Measurements from ENCODE around the gene PRM1. TPM values are rescaled to one million over a fixed set of nuclear protein-coding genes. Genes with fewer than 3 reads are reported as not detected.

The PRM1 gene
- total RNA-seq, 4 donors from 2014 or later: not detected

DNA sequence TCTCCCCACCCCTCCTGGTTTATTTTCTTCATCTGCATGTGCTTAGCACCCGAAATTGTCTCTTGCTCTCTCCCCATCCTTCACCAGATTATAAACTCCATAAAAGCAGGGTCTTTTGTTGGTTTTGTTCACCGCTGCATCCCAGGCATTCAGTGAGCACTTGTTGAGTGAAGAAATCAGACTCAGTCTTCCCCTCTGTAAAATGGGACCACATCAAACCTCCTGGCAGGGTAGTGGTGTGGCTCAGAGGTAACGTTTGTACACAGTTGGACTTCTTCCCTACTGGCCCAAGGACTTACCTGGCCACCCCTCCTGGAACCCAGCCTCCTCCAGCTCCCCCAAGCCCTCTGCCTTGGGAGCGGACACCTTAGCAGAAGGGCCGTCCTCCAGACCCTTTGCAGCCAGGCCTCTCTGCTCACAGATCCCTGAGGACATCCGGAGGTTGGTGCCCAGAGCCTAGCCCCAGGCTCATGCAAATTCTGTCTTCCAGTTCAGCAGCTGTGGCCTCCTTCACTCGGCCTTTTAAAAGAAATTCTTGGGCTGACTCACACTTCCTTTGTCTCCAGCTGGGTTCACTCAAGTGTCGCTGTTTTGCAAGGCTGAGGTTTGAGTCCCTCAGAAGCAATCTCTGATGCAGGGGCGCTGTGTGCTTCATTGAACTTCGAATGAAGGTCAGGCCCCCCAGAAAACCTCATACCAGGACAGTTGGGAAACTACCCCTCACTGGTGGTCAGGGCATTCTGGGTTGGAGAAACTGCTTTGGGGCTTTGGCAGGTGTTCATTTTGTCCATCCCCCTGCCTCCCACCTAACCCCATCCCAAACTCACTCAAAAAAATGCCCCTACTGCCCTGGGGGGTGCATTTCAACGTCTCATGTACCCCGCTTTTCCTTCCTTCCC is 47.3 kb upstream of the PRM1 start:
- peak; percentile 80 to 91 for DNase-seq
- H3K9me3 ChIP-seq: no peaks in the 10 kb centered on the region
- H3K4me3 ChIP-seq: no peak overlapping the region
- H3K36me3 ChIP-seq: no peaks in the 10 kb centered on the region
- H3K27ac ChIP-seq: peak overlapping the region; percentile 53 to 64
- H3K27me3 ChIP-seq: no peaks in the 10 kb centered on the region
- peaks cover 0 to 7% of the 10 kb centered on the region in 2 donors for H3K4me1 ChIP-seq
- intact Hi-C loops (cut with DNase I; ENCODE audit: low total_unique reads): no loop called here
- no peak for TF ChIP-seq POLR2A (IDR thresholded peaks at IDR 0.05)
- TF ChIP-seq, protein P1, sequence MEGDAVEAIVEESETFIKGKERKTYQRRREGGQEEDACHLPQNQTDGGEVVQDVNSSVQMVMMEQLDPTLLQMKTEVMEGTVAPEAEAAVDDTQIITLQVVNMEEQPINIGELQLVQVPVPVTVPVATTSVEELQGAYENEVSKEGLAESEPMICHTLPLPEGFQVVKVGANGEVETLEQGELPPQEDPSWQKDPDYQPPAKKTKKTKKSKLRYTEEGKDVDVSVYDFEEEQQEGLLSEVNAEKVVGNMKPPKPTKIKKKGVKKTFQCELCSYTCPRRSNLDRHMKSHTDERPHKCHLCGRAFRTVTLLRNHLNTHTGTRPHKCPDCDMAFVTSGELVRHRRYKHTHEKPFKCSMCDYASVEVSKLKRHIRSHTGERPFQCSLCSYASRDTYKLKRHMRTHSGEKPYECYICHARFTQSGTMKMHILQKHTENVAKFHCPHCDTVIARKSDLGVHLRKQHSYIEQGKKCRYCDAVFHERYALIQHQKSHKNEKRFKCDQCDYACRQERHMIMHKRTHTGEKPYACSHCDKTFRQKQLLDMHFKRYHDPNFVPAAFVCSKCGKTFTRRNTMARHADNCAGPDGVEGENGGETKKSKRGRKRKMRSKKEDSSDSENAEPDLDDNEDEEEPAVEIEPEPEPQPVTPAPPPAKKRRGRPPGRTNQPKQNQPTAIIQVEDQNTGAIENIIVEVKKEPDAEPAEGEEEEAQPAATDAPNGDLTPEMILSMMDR (IDR thresholded peaks at IDR 0.05): no peak

DNA sequence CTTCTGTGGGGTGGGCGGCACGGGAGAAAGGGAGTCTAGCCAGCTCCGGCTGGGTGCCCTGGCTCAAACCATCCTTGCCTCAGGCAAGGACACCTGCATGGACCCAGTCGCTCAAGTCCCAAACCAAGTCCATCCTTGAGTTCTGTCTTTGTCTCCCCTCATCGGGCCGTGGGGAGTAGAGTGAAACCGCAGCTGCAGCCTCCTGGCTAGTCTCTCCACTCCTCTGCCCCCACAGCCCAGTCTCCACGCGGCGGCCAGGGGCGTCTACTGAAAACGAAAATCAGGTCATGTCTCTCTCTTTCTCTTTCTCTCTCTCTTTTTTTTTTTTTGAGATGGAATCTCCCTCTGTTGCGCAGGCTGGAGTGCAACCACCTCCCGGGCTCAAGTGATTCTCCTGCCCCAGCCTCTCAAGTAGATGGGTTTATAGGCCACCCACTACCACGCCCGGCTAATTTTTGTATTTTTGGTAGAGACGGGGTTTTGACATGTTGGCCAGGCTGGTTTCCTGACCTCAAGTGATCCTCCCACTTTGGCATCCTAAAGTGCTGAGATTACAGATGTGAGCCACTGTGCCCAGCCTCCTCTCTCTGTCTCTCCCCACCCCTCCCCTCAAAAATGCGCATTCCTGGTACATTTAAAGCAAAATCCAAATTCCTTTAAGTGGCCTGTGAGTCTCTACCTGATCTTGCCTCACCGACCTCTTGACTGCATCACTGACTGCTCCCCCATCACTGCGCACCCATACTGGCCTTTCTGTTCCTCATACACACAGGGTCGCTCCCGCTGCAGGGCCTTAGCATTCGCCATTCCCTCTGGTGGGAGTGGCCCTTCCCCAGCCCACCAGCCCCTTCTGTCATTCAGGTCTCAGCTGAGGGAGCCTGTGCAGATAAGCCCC is 46.4 kb upstream of the PRM1 start:
- intact Hi-C loops (cut with DNase I; ENCODE audit: low total_unique reads): no loop called here
- no peaks in the 10 kb centered on the region for H3K9me3 ChIP-seq
- peak in 1 of 2 donors; percentile 62 for DNase-seq
- peaks cover 0 to 7% of the 10 kb centered on the region in 2 donors for H3K4me1 ChIP-seq
- TF ChIP-seq POLR2A (IDR thresholded peaks at IDR 0.05): no peak
- TF ChIP-seq, protein P1 (IDR thresholded peaks at IDR 0.05): no peak
- H3K4me3 ChIP-seq: no peak overlapping the region
- no peaks in the 10 kb centered on the region for H3K27me3 ChIP-seq
- H3K27ac ChIP-seq: peak overlapping the region; percentile 53 to 64
- H3K36me3 ChIP-seq: no peaks in the 10 kb centered on the region

DNA sequence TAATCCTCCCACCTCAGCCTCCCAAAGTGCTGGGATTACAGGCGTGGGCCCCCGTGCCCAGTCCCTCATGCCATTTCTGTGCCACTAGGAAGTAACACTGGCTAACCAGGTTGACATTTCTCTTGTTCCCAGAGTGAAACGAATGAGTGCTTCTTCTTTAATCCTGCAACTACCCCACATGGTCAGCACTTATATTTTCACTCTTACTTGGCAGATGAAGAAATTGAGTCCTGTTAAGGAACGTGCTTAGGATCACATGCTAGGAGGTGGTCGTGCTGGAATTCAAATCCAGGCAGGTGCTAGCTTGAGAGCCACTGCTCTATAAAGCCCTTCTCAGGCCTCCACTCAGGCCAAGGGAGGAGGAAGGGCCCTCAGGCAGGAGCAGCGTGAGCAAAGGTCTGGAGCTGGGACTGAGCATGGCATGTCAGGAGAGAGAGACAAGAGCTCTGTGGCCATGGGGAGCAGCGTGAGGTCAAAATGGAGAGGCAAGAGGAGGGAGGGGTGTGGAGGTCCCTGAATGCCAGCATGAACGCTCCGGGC is 45.7 kb upstream of the PRM1 start:
- H3K27ac ChIP-seq: peak overlapping the region; percentile 53 to 64
- DNase-seq: no peak
- TF ChIP-seq, protein P1 (IDR thresholded peaks at IDR 0.05): no peak
- no peak for TF ChIP-seq POLR2A (IDR thresholded peaks at IDR 0.05)
- no peak overlapping the region for H3K4me3 ChIP-seq
- no peaks in the 10 kb centered on the region for H3K27me3 ChIP-seq
- H3K4me1 ChIP-seq: peaks cover 0 to 7% of the 10 kb centered on the region in 2 donors
- H3K36me3 ChIP-seq: no peaks in the 10 kb centered on the region
- no peaks in the 10 kb centered on the region for H3K9me3 ChIP-seq
- intact Hi-C loops (cut with DNase I; ENCODE audit: low total_unique reads): no loop called here

DNA sequence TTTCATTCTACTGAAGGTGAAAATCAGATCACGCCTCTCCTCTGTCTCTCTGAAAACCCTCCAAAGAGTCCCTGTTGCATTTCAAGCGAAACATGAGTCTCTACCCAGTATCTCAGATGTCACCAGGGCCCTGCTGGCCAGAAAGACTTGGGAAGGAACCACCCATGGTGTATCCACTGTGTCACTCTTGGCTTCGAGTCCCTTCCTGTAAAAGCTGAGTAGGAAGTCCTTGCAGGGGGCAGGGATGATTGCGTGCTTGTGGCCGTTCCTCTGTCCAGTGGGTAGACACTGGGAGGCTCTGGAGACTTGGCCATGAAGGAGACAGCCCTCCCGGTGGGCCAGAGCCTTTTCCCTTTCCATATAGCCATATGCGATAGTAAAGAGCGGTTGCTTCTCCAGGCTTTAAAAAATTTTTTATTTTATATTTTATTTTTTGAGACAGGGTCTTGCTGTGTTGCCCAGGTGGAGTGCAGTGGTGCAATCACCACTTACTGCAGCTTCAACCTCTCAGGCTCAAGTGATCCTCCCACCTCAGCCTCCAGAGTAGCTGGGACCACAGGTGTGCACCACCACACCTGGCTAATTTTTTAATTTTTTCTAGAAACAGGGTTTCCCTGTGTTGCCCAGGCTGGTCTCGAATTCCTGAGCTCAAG is 45.1 kb upstream of the PRM1 start:
- TF ChIP-seq, protein P1 (IDR thresholded peaks at IDR 0.05): no peak
- TF ChIP-seq POLR2A (IDR thresholded peaks at IDR 0.05): no peak

More for the DNA sequence above, 45.1 kb upstream of the PRM1 start:
- Histone ChIP-seq H3K9me3 (no peaks in the 10 kb centered on the region), H3K27ac (peak overlapping the region in 1 of 2 donors; percentile 64), H3K4me1 (peaks cover 0 to 7% of the 10 kb centered on the region in 2 donors), H3K4me3 (no peak overlapping the region), H3K27me3 (no peaks in the 10 kb centered on the region), H3K36me3 (no peaks in the 10 kb centered on the region)
- intact Hi-C loops (cut with DNase I; ENCODE audit: low total_unique reads): no loop called here
- DNase-seq: no peak
